PC-9 (cell line): ENCODE results near the gene MTHFD1. TPM values are rescaled to one million over a fixed set of nuclear protein-coding genes. Genes with fewer than 3 reads are reported as not detected.

Experiments used
- BruUV-seq: library from RNA; stranded (reverse); fragments of 400-500 nt; replicated peaks from 2 replicates; lab custom pipeline; 2021; lab: Mats Ljungman, UMichigan
- CTCF ChIA-PET: fragments of 300-600 bp; sonication (Branson Sonifier 250); formaldehyde crosslinking; loops from one replicate; lab custom pipeline; 2022; ENCODE audit warnings: antibody characterized with exemption; lab: Charles Lee
- POLR2A ChIA-PET: fragments of 300-600 bp; sonication (Branson Sonifier 250); formaldehyde crosslinking; loops from one replicate; lab custom pipeline; 2022; ENCODE audit warnings: antibody characterized with exemption; ENCODE audit not compliant: unreplicated experiment; lab: Charles Lee
- DNase-seq, 2 experiments: peaks; one replicate each; pipeline versions ENCODE4 v3.0.0 to v3.0.0-alpha.2; 2015 to 2022; ENCODE audit warnings: mixed read lengths in 1 of 2
- H2AFZ ChIP-seq: fragments of 200-600 bp; sonication (generic); 2 replicates; pipeline ENCODE4 v1.8.1; 2017; ENCODE audit warnings: antibody characterized with exemption
- H3F3A ChIP-seq: fragments of 200-600 bp; sonication (generic); 2 replicates; pipeline ENCODE4 v1.8.1; 2017; ENCODE audit warnings: antibody characterized with exemption, mild to moderate bottlenecking, low read depth; ENCODE audit not compliant: insufficient read depth
- H3K27ac ChIP-seq: fragments of 200-600 bp; sonication (generic); 2 replicates; pipeline ENCODE4 v1.6.1; 2016; ENCODE audit warnings: mixed run types
- H3K27me3 ChIP-seq: fragments of 200-600 bp; sonication (generic); 2 replicates; pipeline ENCODE4 v1.6.1; 2016; ENCODE audit warnings: low read depth, mixed run types; ENCODE audit not compliant: insufficient read depth
- H3K36me3 ChIP-seq: fragments of 200-600 bp; sonication (generic); 2 replicates; pipeline ENCODE4 v1.6.1; 2016; ENCODE audit warnings: low read depth, mixed run types
- H3K4me1 ChIP-seq: fragments of 200-600 bp; sonication (generic); replicated peaks from 2 replicates; pipeline ENCODE4 v1.6.1; 2016; ENCODE audit warnings: mixed run types; ENCODE audit not compliant: insufficient read depth
- H3K4me2 ChIP-seq: fragments of 200-600 bp; sonication (generic); 2 replicates; pipeline ENCODE4 v1.6.1; 2017; ENCODE audit warnings: mixed run types
- H3K4me3 ChIP-seq: fragments of 200-600 bp; sonication (generic); 2 replicates; pipeline ENCODE4 v1.6.1; 2016; ENCODE audit warnings: mixed run types
- H3K79me2 ChIP-seq: fragments of 200-600 bp; sonication (generic); 2 replicates; pipeline ENCODE4 v1.6.1; 2017; ENCODE audit warnings: low read depth, mixed run types
- H3K9me2 ChIP-seq: fragments of 200-600 bp; sonication (generic); 2 replicates; pipeline ENCODE4 v1.8.1; 2017; ENCODE audit warnings: mild to moderate bottlenecking; ENCODE audit not compliant: insufficient read depth
- H3K9me3 ChIP-seq: fragments of 200-600 bp; sonication (generic); 2 replicates; pipeline ENCODE4 v1.8.1; 2016; ENCODE audit warnings: low read depth; ENCODE audit not compliant: insufficient read depth
- H4K20me1 ChIP-seq: fragments of 200-600 bp; sonication (generic); 2 replicates; pipeline ENCODE4 v1.8.1; 2017; ENCODE audit not compliant: insufficient read depth
- EZH2 ChIP-seq: fragments of 200-600 bp; sonication (generic); IDR thresholded peaks from 2 replicates; pipeline ENCODE4 v1.8.0; 2017; ENCODE audit warnings: antibody characterized with exemption, low read depth
- intact Hi-C: fragments of 100-400 bp; cut with micrococcal nuclease; formaldehyde crosslinking; loops from one replicate; pipeline ENCODE4 v1.10.0; 2022; ENCODE audit not compliant: unreplicated experiment
- total RNA-seq: library from RNA; stranded (reverse); gene quantifications from 2 replicates; pipeline ENCODE4 v1.2.3, GENCODE V29; 2021
- TF ChIP-seq, protein P1 (sequence below): fragments of 200-600 bp; sonication (generic); conservative IDR thresholded peaks from 2 replicates; pipeline ENCODE4 v1.6.1; 2017; ENCODE audit warnings: mixed run types, antibody characterized with exemption, mild to moderate bottlenecking, moderate library complexity

The MTHFD1 gene
- total RNA-seq, 1 experiment from 2014 or later = 161 TPM

DNA sequence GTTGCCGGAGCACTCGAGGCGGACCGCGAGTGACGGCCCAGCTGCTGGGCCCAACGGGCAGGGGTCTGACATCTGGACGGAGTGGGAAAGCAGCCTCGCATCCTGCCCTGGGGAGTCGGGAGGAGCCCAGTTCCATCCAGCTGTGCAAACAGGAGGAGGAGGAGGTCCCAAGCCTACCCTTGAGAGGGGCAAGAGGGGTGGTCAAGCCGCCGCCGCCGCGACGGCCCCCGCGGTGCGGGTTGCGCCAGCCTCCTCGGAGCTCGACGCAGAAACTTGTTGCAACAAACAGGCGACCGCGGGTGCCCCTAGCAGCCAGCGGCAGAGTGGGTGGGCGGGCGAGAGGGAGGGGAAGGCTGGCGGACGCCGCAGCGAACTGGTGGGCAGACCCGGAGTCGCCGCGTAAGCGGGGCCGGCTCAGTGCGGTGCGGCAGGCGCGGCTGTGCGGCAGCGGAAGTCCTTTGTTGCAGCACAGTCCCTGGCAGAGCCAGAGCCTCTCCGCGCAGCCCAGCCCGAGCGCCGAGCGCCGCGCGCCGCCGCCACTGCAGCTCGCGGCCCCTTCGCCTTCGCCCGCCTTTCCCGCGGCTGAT is 116.2 kb downstream of the MTHFD1 start, which contains the start of gene ZBTB1:
ZBTB1 (plus strand) TSS at position 461 of the 587 bp plus-strand sequence. CDS start 16,735 bp downstream, outside the sequence.
- Histone ChIP-seq H3K4me1 (peaks cover 60% of the 10 kb centered on the region), H3K79me2 (peaks cover 87% of the 10 kb centered on the region), H3K4me3 (peak within 1 kb of the TSS; percentile 61), H3F3A (peaks cover 45% of the 10 kb centered on the region), H4K20me1 (peaks cover 30% of the 10 kb centered on the region), H3K36me3 (0 out of 2 replicates have a peak, but pooled peaks cover 8% of the 10 kb centered on the region), H3K4me2 (peak within 1 kb of the TSS; percentile 82), H2AFZ (peak within 1 kb of the TSS; percentile 93), H3K9me3 (no peaks in the 10 kb centered on the region), H3K9me2 (no peaks in the 10 kb centered on the region), H3K27ac (peak within 1 kb of the TSS; percentile 93), H3K27me3 (no peaks in the 10 kb centered on the region)
- BruUV-seq = no TSS peak
- DNase-seq = peak; percentile 67 to 86
- CTCF ChIA-PET = interaction anchor here (0.6 to 0.7 kb wide), 3 partner anchors 10 to 779 kb away, joined by 3 to 6 read pairs (median 5); no protein-coding TSS in a partner anchor
- no peak for TF ChIP-seq EZH2
- TF ChIP-seq, protein P1, sequence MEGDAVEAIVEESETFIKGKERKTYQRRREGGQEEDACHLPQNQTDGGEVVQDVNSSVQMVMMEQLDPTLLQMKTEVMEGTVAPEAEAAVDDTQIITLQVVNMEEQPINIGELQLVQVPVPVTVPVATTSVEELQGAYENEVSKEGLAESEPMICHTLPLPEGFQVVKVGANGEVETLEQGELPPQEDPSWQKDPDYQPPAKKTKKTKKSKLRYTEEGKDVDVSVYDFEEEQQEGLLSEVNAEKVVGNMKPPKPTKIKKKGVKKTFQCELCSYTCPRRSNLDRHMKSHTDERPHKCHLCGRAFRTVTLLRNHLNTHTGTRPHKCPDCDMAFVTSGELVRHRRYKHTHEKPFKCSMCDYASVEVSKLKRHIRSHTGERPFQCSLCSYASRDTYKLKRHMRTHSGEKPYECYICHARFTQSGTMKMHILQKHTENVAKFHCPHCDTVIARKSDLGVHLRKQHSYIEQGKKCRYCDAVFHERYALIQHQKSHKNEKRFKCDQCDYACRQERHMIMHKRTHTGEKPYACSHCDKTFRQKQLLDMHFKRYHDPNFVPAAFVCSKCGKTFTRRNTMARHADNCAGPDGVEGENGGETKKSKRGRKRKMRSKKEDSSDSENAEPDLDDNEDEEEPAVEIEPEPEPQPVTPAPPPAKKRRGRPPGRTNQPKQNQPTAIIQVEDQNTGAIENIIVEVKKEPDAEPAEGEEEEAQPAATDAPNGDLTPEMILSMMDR = no peak
- intact Hi-C loops = loop anchor here (2.0 to 10.0 kb wide), 4 partner anchors 200 to 468 kb away; partner anchors contain the start of genes CHURC1, PLEKHG3 and RAB15
- POLR2A ChIA-PET = interaction anchor here (0.5 to 0.6 kb wide), 3 partner anchors 31 to 50 kb away, joined by 3 to 9 read pairs (median 4); no protein-coding TSS in a partner anchor

- peak; percentile 77 to 85 for DNase-seq
- Histone ChIP-seq H3K4me1 (peaks cover 63% of the 10 kb centered on the region), H3K4me2 (peak overlapping the region; percentile 82), H3K27ac (peak overlapping the region; percentile 93), H3K9me2 (no peaks in the 10 kb centered on the region), H3K9me3 (no peaks in the 10 kb centered on the region), H3K79me2 (peaks cover 85% of the 10 kb centered on the region), H3K36me3 (0 out of 2 replicates have a peak, but pooled peaks cover 8% of the 10 kb centered on the region), H3F3A (peaks cover 52% of the 10 kb centered on the region), H4K20me1 (peaks cover 33% of the 10 kb centered on the region), H3K4me3 (peak overlapping the region; percentile 61), H3K27me3 (no peaks in the 10 kb centered on the region), H2AFZ (peak overlapping the region; percentile 93)
- POLR2A ChIA-PET = interaction anchor here (0.6 to 1.0 kb wide), 5 partner anchors 30 to 215 kb away, joined by 3 to 9 read pairs (median 5); partner anchors contain the start of gene HSPA2
- BruUV-seq = TSS peak; percentile 44
- CTCF ChIA-PET = interaction anchor here (0.6 to 0.7 kb wide), 2 partner anchors 318 to 653 kb away, joined by 3 read pairs; no protein-coding TSS in a partner anchor
- intact Hi-C loops = loop anchor here (2.0 to 10.0 kb wide), 4 partner anchors 200 to 467 kb away; partner anchors contain the start of genes CHURC1, PLEKHG3 and RAB15
- no peak for TF ChIP-seq EZH2
- TF ChIP-seq, protein P1 = no peak
Observed at GRCh38 chr14:64504897-64505794, 117.0 kb downstream of the MTHFD1 start.

DNA sequence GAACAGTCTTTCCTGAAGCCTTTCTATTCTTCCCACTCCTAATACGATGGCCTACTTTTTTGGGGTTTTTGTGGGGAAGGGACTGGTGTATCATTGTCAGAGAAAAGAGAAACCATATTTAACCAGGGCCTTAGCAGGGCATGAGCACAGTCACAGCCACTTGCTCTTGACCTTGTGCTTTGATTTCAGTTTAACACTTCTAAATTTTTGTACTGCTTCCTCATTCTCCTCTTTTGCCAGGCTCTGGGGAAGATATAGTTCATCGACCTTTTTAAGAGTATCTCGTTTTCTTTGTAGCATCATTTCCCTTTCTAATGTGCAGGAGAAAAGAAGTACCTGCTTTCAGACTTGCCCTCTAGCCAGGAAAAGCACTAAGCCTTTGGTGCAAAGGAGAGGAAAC is 118.6 kb downstream of the MTHFD1 start:
- POLR2A ChIA-PET = interaction anchor here (0.5 to 0.7 kb wide), 2 partner anchors 86 to 805 kb away, joined by 3 to 4 read pairs; no protein-coding TSS in a partner anchor
- Histone ChIP-seq H3K27me3 (no peaks in the 10 kb centered on the region), H2AFZ (no peak overlapping the region), H3K79me2 (peaks cover 85% of the 10 kb centered on the region), H3K9me2 (no peaks in the 10 kb centered on the region), H3K4me2 (peak overlapping the region; percentile 82), H4K20me1 (peaks cover 42% of the 10 kb centered on the region), H3K27ac (peak overlapping the region; percentile 32), H3K36me3 (0 out of 2 replicates have a peak, but pooled peaks cover 8% of the 10 kb centered on the region), H3K4me1 (peaks cover 57% of the 10 kb centered on the region), H3F3A (peaks cover 46% of the 10 kb centered on the region), H3K4me3 (peak overlapping the region; percentile 61; the same call in 1 of the 2 replicates), H3K9me3 (no peaks in the 10 kb centered on the region)
- no peak for DNase-seq
- BruUV-seq = no TSS peak
- TF ChIP-seq EZH2 = no peak
- TF ChIP-seq, protein P1 = no peak
- intact Hi-C loops = loop anchor here (10.0 kb wide), 2 partner anchors 198 to 408 kb away; partner anchors contain the start of genes CHURC1 and PLEKHG3
- CTCF ChIA-PET = no interaction called here
